A549 (cell line): Measurements from ENCODE around the gene NKAIN4. TPM values are rescaled to one million over a fixed set of nuclear protein-coding genes. Genes with fewer than 3 reads are reported as not detected.

ENCODE experiments used
- ATAC-seq, 2 experiments: fragments of 200-7000 bp in 1 of 2; fragments of >200 bp in 1 of 2; cut with Nextera tagmentation in 1 of 2; cut with Tn5 transposase in 1 of 2; 3 replicates each; pipeline versions ENCODE4 v1.8.0 to v1.9.1; 2018 to 2020; ENCODE audit warnings: mild to moderate bottlenecking in 1 of 2, moderate library complexity in 1 of 2
- CTCF ChIA-PET: fragments of 300-600 bp; sonication (Branson Sonifier 250); formaldehyde crosslinking; extraction: SDS; loops from one replicate; lab custom pipeline; 2021; ENCODE audit warnings: antibody characterized with exemption, inconsistent platforms; lab: Yijun Ruan, JAX
- POLR2A ChIA-PET: fragments of 350-600 bp; formaldehyde crosslinking; extraction: SDS; loops from one replicate; lab custom pipeline; 2021; ENCODE audit warnings: antibody characterized with exemption, inconsistent platforms; lab: Yijun Ruan, JAX
- DNase-seq, 2 experiments: peaks; one replicate each; pipeline versions ENCODE4 v3.0.0 to v3.0.0-alpha.2; 2011 to 2016; ENCODE audit warnings: low read depth in 1 of 2, low spot score in 1 of 2
- FAIRE-seq: peaks from 2 replicates; lab custom pipeline; 2011; peaks lifted over from hg19 to GRCh38; lab: Jason Lieb, UNC
- H3K27ac ChIP-seq, 2 experiments: fragments of >200 bp; sonication (Bioruptor Twin); formaldehyde crosslinking; 3 replicates each; pipeline ENCODE4 v1.5.1; 2016 to 2017
- H3K4me1 ChIP-seq: fragments of >200 bp; sonication (Bioruptor Twin); formaldehyde crosslinking; 3 replicates; pipeline ENCODE4 v1.6.1; 2016
- H3K4me2 ChIP-seq: fragments of >200 bp; sonication (Bioruptor Twin); formaldehyde crosslinking; 3 replicates; pipeline ENCODE4 v1.6.1; 2016
- H3K4me3 ChIP-seq: fragments of >200 bp; sonication (Bioruptor Twin); formaldehyde crosslinking; 3 replicates; pipeline ENCODE4 v1.5.1; 2016
- H3K9me3 ChIP-seq: fragments of >200 bp; sonication (Bioruptor Twin); formaldehyde crosslinking; 3 replicates; pipeline ENCODE4 v1.6.1; 2016
- CHD2 ChIP-seq: fragments of 150-350 bp; IDR thresholded peaks from 2 replicates; pipeline ENCODE4 v1.6.1; 2014; ENCODE audit warnings: low read length; ENCODE audit not compliant: partially characterized antibody
- EP300 ChIP-seq, 2 experiments: fragments of >200 bp; sonication (Bioruptor Twin); formaldehyde crosslinking; IDR thresholded peaks; 2 replicates in 1 of 2; 3 replicates in 1 of 2; pipeline ENCODE4 v1.6.1; 2016 to 2017
- ESRRA ChIP-seq: fragments of 150-350 bp; IDR thresholded peaks from 2 replicates; pipeline ENCODE4 v1.6.1; 2014; ENCODE audit warnings: mild to moderate bottlenecking, low read length, borderline replicate concordance
- FOSL2 ChIP-seq, 2 experiments: fragments of 450-650 bp in 1 of 2; fragments of >200 bp in 1 of 2; sonication (Bioruptor Twin) in 1 of 2; formaldehyde crosslinking; IDR thresholded peaks; 2 replicates each; pipeline versions ENCODE4 v1.5.0 to v1.6.1; 2016 to 2020; ENCODE audit warnings: mild to moderate bottlenecking in 1 of 2, moderate library complexity in 1 of 2
- MAFK ChIP-seq: fragments of 450-650 bp; IDR thresholded peaks from 2 replicates; pipeline ENCODE4 v1.6.1; 2014; ENCODE audit not compliant: partially characterized antibody
- MYC ChIP-seq: IDR thresholded peaks from 2 replicates; pipeline ENCODE4 v1.6.1; 2012; ENCODE audit warnings: mild to moderate bottlenecking, inconsistent platforms, low read length, improper control_type of control experiment, borderline replicate concordance
- POLR2AphosphoS2 ChIP-seq: conservative IDR thresholded peaks from 2 replicates; pipeline ENCODE4 v1.6.1; 2012; ENCODE audit warnings: low read length, improper control_type of control experiment, inconsistent platforms
- WGBS: methylation state at CpG from one replicate; pipeline ENCODE4 v1.1.6; 2017; ENCODE audit errors: missing lambda C conversion rate; 5-methylcytosine and 5-hydroxymethylcytosine counted together
- polyA plus RNA-seq, 4 experiments: library from polyadenylated mRNA; depleted of rRNA in 3 of 4; stranded (reverse); fragments of >200 nt; fragmentation: RNase III in 1 of 4; extraction: RNeasy Plus Mini Kit Qiagen cat#74134 plus additional on column Dnase treatment in 1 of 4; gene quantifications; 2 replicates in 3 of 4; 3 replicates in 1 of 4; pipeline ENCODE4 v1.2.3, GENCODE V29; 2011 to 2017
- small RNA-seq, 6 experiments: library from RNA; depleted of rRNA; stranded (forward); fragments of <200 nt; gene quantifications; one replicate each; pipeline ENCODE3, GENCODE V24; 2012
- TF ChIP-seq, protein P1 (sequence below): fragments of 200-600 bp; sonication (generic); IDR thresholded peaks from 2 replicates; pipeline ENCODE4 v1.6.1; 2016; ENCODE audit warnings: antibody characterized with exemption, mild to moderate bottlenecking, moderate library complexity

Gene NKAIN4
- polyA plus RNA-seq, 2 of the 4 experiments (the other 2 are of a cell fraction): 5.8 to 9.7 TPM

DNA sequence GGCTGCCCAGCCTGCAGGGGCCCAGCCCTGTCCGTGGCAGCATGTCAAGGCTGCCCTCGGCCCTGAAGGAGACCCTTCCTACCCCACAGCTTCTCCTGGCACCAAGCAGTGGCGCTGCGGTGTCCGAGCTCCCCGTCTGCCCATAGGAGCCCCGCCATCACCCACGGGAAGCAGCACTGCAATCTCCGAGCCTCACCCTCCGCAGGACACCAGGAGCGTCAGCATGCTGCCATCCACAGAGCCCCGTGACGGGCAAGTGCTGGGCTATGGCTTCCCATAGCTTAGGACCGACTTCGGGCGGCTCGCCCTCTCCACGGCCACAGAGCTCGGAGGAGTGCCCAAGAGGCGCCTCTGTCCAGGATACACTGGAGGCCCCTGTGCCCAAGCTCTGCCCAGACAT lies 63.4 kb downstream of the NKAIN4 start:
- Histone ChIP-seq H3K9me3 (no peaks in the 10 kb centered on the region), H3K27ac (no peak overlapping the region), H3K4me1 (peaks cover 18% of the 10 kb centered on the region), H3K4me2 (no peak overlapping the region), H3K4me3 (no peak overlapping the region)
- 89% methylated on average over 15 of the region's 20 CpGs for WGBS
- FAIRE-seq (no peak), ATAC-seq (peak in 1 of 2 experiments; percentile 23; a peak in 3 of 6 replicates), DNase-seq (no peak)
- ChIA-PET POLR2A (no interaction called here), CTCF (interaction anchor here (0.9 to 3.0 kb wide), 9 partner anchors 8 to 181 kb away, joined by 3 to 13 read pairs (median 5); partner anchors contain the start of gene YTHDF1)
- TF ChIP-seq EP300 (IDR thresholded peaks at IDR 0.05) (no peak), CHD2 (no peak), MYC (no peak), MAFK (no peak), ESRRA (no peak), POLR2AphosphoS2 (no peak), FOSL2 (IDR thresholded peaks at IDR 0.05) (no peak), FOSL2 (CRISPR knock-in tag; IDR thresholded peaks at IDR 0.05) (no peak)
- TF ChIP-seq, protein P1, sequence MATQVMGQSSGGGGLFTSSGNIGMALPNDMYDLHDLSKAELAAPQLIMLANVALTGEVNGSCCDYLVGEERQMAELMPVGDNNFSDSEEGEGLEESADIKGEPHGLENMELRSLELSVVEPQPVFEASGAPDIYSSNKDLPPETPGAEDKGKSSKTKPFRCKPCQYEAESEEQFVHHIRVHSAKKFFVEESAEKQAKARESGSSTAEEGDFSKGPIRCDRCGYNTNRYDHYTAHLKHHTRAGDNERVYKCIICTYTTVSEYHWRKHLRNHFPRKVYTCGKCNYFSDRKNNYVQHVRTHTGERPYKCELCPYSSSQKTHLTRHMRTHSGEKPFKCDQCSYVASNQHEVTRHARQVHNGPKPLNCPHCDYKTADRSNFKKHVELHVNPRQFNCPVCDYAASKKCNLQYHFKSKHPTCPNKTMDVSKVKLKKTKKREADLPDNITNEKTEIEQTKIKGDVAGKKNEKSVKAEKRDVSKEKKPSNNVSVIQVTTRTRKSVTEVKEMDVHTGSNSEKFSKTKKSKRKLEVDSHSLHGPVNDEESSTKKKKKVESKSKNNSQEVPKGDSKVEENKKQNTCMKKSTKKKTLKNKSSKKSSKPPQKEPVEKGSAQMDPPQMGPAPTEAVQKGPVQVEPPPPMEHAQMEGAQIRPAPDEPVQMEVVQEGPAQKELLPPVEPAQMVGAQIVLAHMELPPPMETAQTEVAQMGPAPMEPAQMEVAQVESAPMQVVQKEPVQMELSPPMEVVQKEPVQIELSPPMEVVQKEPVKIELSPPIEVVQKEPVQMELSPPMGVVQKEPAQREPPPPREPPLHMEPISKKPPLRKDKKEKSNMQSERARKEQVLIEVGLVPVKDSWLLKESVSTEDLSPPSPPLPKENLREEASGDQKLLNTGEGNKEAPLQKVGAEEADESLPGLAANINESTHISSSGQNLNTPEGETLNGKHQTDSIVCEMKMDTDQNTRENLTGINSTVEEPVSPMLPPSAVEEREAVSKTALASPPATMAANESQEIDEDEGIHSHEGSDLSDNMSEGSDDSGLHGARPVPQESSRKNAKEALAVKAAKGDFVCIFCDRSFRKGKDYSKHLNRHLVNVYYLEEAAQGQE: no peak

Small RNA genes lying within 50 kb of the gene (small RNA-seq; reads per million reads assigned to genes)
- gene MIR3196 (0 to 1.9 (median 0) reads per million in 6 experiments), gene MIR4326 (0 to 5.6 (median 0.16) reads per million in 6 experiments)

Other genes starting within 250 kb of the NKAIN4 start
- gene BHLHE23, start 247.5 kb downstream of the NKAIN4 start, polyA plus RNA-seq (2011; rRNA removed): not detected in 2 replicates
- gene BHLHE23, start 247.5 kb downstream of the NKAIN4 start, polyA plus RNA-seq (2017; fragmentation: RNase III; extraction: RNeasy Plus Mini Kit Qiagen cat#74134 plus additional on column Dnase treatment): not detected in 3 replicates
- gene YTHDF1, start 38.3 kb downstream of the NKAIN4 start, polyA plus RNA-seq (2011; rRNA removed): 31.4 and 31.8 TPM in 2 replicates
- 33.4 to 37.9 TPM (median 37.8 TPM) in 3 replicates for gene YTHDF1, start 38.3 kb downstream of the NKAIN4 start, polyA plus RNA-seq (2017; fragmentation: RNase III; extraction: RNeasy Plus Mini Kit Qiagen cat#74134 plus additional on column Dnase treatment)
- 0.63 and 0.81 TPM in 2 replicates for gene BIRC7, start 18.6 kb downstream of the NKAIN4 start, polyA plus RNA-seq (2011; rRNA removed)
- 3.2 to 4.9 TPM (median 4.9 TPM) in 3 replicates for gene BIRC7, start 18.6 kb downstream of the NKAIN4 start, polyA plus RNA-seq (2017; fragmentation: RNase III; extraction: RNeasy Plus Mini Kit Qiagen cat#74134 plus additional on column Dnase treatment)
- 41.0 and 43.5 TPM in 2 replicates for gene ARFGAP1, start 18.4 kb upstream of the NKAIN4 start, polyA plus RNA-seq (2011; rRNA removed)
- gene ARFGAP1, start 18.4 kb upstream of the NKAIN4 start, polyA plus RNA-seq (2017; fragmentation: RNase III; extraction: RNeasy Plus Mini Kit Qiagen cat#74134 plus additional on column Dnase treatment): 89.4 to 106 TPM (median 102 TPM) in 3 replicates
- 0.21 and 0.29 TPM in 2 replicates for gene COL20A1, start 38.7 kb upstream of the NKAIN4 start, polyA plus RNA-seq (2011; rRNA removed)
- 0.91 to 0.93 TPM (median 0.92 TPM) in 3 replicates for gene COL20A1, start 38.7 kb upstream of the NKAIN4 start, polyA plus RNA-seq (2017; fragmentation: RNase III; extraction: RNeasy Plus Mini Kit Qiagen cat#74134 plus additional on column Dnase treatment)
- gene CHRNA4, start 106.9 kb upstream of the NKAIN4 start, polyA plus RNA-seq (2011; rRNA removed): 0.03 and 0.09 TPM in 2 replicates
- 0.08 to 0.23 TPM (median 0.21 TPM) in 3 replicates for gene CHRNA4, start 106.9 kb upstream of the NKAIN4 start, polyA plus RNA-seq (2017; fragmentation: RNase III; extraction: RNeasy Plus Mini Kit Qiagen cat#74134 plus additional on column Dnase treatment)
- 0.14 and 0.32 TPM in 2 replicates for gene KCNQ2, start 218.2 kb upstream of the NKAIN4 start, polyA plus RNA-seq (2011; rRNA removed)
- gene KCNQ2, start 218.2 kb upstream of the NKAIN4 start, polyA plus RNA-seq (2017; fragmentation: RNase III; extraction: RNeasy Plus Mini Kit Qiagen cat#74134 plus additional on column Dnase treatment): 0.15 to 0.38 TPM (median 0.36 TPM) in 3 replicates
- gene EEF1A2, start 244.6 kb upstream of the NKAIN4 start, polyA plus RNA-seq (2011; rRNA removed): 16.3 and 17.4 TPM in 2 replicates
- 128 to 141 TPM (median 129 TPM) in 3 replicates for gene EEF1A2, start 244.6 kb upstream of the NKAIN4 start, polyA plus RNA-seq (2017; fragmentation: RNase III; extraction: RNeasy Plus Mini Kit Qiagen cat#74134 plus additional on column Dnase treatment)